ENCODE results near the gene GSTA2. TPM values are rescaled to one million over a fixed set of nuclear protein-coding genes. Genes with fewer than 3 reads are reported as not detected.
"Not testable (repeated sequence)": the region's sequence is repeated elsewhere in the genome, so short reads cannot be mapped to it uniquely, and the experiment has no call there.

Gene GSTA2
- total RNA-seq, 2 experiments from 2014 or later: not detected

DNA sequence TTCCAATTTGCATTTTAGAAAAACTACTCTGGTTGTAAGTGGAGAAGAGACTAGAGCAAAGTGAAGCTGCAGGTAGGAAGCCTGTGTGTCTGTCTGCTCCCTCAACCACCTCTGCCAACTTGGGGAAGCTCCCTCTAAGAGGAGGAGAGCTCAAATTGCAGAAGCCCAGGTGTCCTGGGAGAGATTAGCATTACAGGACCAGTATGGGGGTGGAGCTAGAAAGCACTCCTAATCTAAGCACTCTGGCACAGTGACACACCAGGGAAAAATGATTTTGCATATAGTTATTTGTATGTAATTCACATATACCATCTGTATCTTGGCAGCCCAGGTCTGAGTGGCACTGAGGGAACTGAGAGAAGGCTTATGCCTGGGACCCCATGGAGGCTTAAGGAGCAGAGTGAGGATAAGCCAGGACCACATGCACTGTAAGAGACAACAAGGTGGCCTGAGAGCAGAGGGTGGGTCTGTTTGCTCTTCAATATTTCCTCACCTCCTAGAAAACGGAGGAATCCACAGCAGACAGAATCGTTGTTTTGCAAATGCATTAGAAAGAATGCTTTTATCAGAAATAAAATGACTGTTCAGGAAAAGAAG is 13.6 kb downstream of the GSTA2 start:
- no peak for ATAC-seq
- DNase-seq: no peak
- no peaks in the 10 kb centered on the region for H3K36me3 Mint-ChIP-seq
- CTCF ChIA-PET: no interaction called here
- H3K4me1 Mint-ChIP-seq: no peaks in the 10 kb centered on the region
- no peak overlapping the region for H3K27ac Mint-ChIP-seq
- H3K4me3 Mint-ChIP-seq: no peak overlapping the region
- H3K9me3 Mint-ChIP-seq (ENCODE audit: low read depth): peaks cover 2% of the 10 kb centered on the region
- H3K27me3 Mint-ChIP-seq: peaks cover 7% of the 10 kb centered on the region

GRCh38 chr6:52747301-52747700 is 16.0 kb downstream of the GSTA2 start:
- DNase-seq; CTCF ChIA-PET; H3K27ac Mint-ChIP-seq; H3K36me3 Mint-ChIP-seq; H3K9me3 Mint-ChIP-seq (ENCODE audit: low read depth); ATAC-seq; H3K4me1 Mint-ChIP-seq; H3K4me3 Mint-ChIP-seq: not testable (repeated sequence)
- peaks cover 18% of the 10 kb centered on the region for H3K27me3 Mint-ChIP-seq

DNA sequence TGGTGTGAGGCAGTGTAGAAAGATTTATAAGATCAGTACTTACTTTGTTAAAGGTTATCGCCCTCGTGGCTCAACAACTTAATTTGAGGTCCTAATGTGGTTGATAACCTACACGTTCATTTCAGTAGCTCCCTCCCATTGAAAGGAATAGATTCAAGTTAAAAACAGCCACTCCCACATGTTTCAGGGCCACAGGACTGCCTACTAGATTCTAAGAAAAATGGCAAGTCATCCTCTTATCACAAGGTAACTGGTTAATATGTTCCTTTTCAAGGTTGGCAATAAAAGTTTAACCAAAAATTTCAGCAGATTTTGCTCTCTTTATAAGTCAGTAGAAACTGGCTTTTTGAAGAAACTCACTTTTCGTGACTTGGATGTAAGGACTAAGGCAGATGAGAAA is 17.1 kb downstream of the GSTA2 start:
- Mint-ChIP-seq H3K9me3 (ENCODE audit: low read depth) (peaks cover 2% of the 10 kb centered on the region), H3K27me3 (peaks cover 23% of the 10 kb centered on the region), H3K36me3 (no peaks in the 10 kb centered on the region), H3K27ac (no peak overlapping the region), H3K4me3 (no peak overlapping the region), H3K4me1 (no peaks in the 10 kb centered on the region)
- DNase-seq: no peak
- no peak for ATAC-seq
- CTCF ChIA-PET: no interaction called here

DNA sequence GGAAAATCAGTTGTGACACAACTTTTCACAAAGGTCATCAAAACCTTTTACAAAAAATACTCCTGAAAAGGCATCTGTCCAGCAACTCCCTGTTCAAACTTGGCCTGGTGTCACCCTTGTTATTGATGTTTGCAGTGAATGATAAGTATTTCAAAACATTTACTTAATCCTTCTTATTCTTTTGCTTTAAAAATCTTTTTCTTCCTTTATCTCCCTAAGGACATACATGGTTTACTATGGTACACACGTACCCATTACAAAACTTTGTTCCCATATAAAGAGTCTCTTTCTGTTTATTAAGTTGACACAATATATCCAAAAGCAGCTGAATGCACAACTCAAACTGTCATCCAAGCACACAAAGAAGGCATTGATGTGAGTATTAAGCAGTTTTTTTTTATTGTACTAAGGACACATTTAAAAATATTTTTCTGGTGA is 17.5 kb downstream of the GSTA2 start:
- Mint-ChIP-seq H3K4me1 (no peaks in the 10 kb centered on the region), H3K9me3 (ENCODE audit: low read depth) (peaks cover under 1% of the 10 kb centered on the region), H3K36me3 (no peaks in the 10 kb centered on the region), H3K4me3 (no peak overlapping the region), H3K27me3 (peaks cover 20% of the 10 kb centered on the region), H3K27ac (no peak overlapping the region)
- ATAC-seq (no peak), DNase-seq (peak; percentile 0)
- CTCF ChIA-PET: no interaction called here

DNA sequence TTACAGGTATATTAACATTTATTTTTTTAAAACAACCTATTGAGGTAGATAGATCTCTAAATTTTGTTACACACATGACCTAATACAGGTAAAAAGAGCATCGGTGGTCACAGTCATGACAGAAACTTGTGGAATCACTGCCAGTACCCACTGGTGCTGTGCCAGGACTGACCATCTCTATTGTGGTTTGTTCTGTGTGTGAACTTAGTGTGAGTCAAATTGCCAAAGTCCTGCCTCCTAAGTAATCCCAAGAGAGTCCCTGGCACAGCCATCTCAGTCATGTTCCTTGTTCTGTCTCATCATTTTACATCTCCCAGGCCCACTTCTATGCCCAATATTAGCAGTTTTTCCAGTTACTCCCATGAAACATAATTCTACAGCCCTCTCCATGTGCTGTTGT is 21.4 kb downstream of the GSTA2 start:
- Mint-ChIP-seq H3K27ac (no peak overlapping the region), H3K36me3 (no peaks in the 10 kb centered on the region), H3K4me1 (no peaks in the 10 kb centered on the region), H3K9me3 (ENCODE audit: low read depth) (no peaks in the 10 kb centered on the region), H3K27me3 (peaks cover 20% of the 10 kb centered on the region), H3K4me3 (no peak overlapping the region)
- no peak for DNase-seq
- ATAC-seq: no peak
- CTCF ChIA-PET: no interaction called here

DNA sequence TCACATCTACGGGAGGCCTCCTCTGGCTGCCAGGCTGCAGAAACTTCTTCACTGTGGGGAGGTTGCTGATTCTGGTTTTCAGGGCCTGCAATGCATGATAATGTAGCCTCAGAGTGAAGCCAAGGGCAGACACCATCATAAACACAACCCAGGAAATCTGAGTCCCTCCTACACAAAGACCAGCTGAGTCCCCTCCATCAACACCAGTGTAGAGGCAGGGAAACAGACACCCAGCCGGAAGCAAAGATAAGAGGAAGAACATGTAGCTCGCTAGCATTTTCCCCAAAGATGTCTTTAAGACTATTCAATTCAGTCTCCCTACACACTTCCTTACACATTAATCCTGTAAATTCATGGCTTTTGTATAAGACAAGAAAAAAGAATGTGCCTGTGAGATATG is 23.6 kb downstream of the GSTA2 start:
- DNase-seq (no peak), ATAC-seq (no peak)
- Mint-ChIP-seq H3K36me3 (no peaks in the 10 kb centered on the region), H3K4me1 (no peaks in the 10 kb centered on the region), H3K4me3 (no peak overlapping the region), H3K9me3 (ENCODE audit: low read depth) (no peaks in the 10 kb centered on the region), H3K27ac (no peak overlapping the region), H3K27me3 (peaks cover 21% of the 10 kb centered on the region)
- CTCF ChIA-PET: no interaction called here

- H3K9me3 Mint-ChIP-seq (ENCODE audit: low read depth): no peaks in the 10 kb centered on the region
- H3K36me3 Mint-ChIP-seq: no peaks in the 10 kb centered on the region
- DNase-seq (no peak), ATAC-seq (no peak)
- CTCF ChIA-PET: no interaction called here
- H3K27ac Mint-ChIP-seq: no peak overlapping the region
- H3K4me1 Mint-ChIP-seq: no peaks in the 10 kb centered on the region
- H3K4me3 Mint-ChIP-seq: no peak overlapping the region
- H3K27me3 Mint-ChIP-seq: peaks cover 21% of the 10 kb centered on the region
Measured at GRCh38 chr6:52739134-52739533, 24.1 kb downstream of the GSTA2 start.

GRCh38 chr6:52736145-52736544 is 27.1 kb downstream of the GSTA2 start:
- CTCF ChIA-PET: no interaction called here
- H3K27ac Mint-ChIP-seq: no peak overlapping the region
- no peaks in the 10 kb centered on the region for H3K9me3 Mint-ChIP-seq (ENCODE audit: low read depth)
- no peak for ATAC-seq
- H3K4me3 Mint-ChIP-seq: no peak overlapping the region
- H3K4me1 Mint-ChIP-seq: no peaks in the 10 kb centered on the region
- H3K27me3 Mint-ChIP-seq: peaks cover 4% of the 10 kb centered on the region
- no peak for DNase-seq
- no peaks in the 10 kb centered on the region for H3K36me3 Mint-ChIP-seq

DNA sequence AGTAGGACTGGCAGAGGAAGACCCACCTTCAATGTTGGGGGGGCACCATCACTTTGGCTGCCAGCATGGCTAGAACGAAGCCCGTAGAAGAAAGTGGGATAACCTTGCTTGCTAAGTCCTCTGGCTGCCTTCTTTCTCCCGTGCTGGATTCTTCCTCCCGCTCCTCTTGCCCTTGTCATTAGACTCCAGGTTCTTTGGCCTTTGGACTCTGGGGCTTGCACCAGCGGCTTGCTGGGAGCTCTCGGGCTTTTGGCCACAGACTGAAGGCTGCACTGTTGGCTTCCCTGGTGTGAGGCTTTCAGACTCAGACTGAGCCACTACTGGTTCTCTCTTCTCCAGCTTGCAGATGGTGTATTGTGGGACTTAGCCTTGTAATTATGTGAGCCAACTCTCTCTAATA is 28.2 kb downstream of the GSTA2 start:
- H3K4me3 Mint-ChIP-seq: no peak overlapping the region
- H3K9me3 Mint-ChIP-seq (ENCODE audit: low read depth): no peaks in the 10 kb centered on the region
- H3K36me3 Mint-ChIP-seq: no peaks in the 10 kb centered on the region
- no peaks in the 10 kb centered on the region for H3K4me1 Mint-ChIP-seq
- ATAC-seq: no peak
- peaks cover 4% of the 10 kb centered on the region for H3K27me3 Mint-ChIP-seq
- H3K27ac Mint-ChIP-seq: no peak overlapping the region
- CTCF ChIA-PET: no interaction called here
- DNase-seq: no peak

GRCh38 chr6:52734072-52734471 is 29.2 kb downstream of the GSTA2 start:
- DNase-seq (no peak), ATAC-seq (no peak)
- no peaks in the 10 kb centered on the region for H3K36me3 Mint-ChIP-seq
- CTCF ChIA-PET: no interaction called here
- H3K27ac Mint-ChIP-seq: no peak overlapping the region
- H3K4me3 Mint-ChIP-seq: no peak overlapping the region
- no peaks in the 10 kb centered on the region for H3K9me3 Mint-ChIP-seq (ENCODE audit: low read depth)
- H3K27me3 Mint-ChIP-seq: peaks cover 4% of the 10 kb centered on the region
- H3K4me1 Mint-ChIP-seq: no peaks in the 10 kb centered on the region

DNA sequence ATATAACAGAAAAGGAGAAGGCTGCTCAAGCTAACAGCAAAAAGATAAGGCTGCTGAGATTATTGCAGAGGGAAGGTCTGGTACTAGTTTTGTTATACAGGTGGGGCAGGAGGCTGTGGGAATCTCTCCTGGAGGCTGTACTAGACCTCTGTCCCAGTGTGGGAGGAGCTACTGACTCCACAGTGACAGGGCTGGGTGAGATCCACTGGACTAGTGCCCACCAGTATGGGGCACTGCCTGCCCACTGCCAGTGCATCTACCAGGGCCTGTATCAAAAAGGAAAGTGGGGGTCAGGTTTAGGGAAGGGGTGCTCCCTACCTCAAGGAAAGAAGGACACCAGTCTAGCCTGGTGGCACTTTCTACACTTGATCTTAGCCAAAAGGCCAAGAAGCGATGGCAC is 30.1 kb downstream of the GSTA2 start:
- no peaks in the 10 kb centered on the region for H3K4me1 Mint-ChIP-seq
- no peaks in the 10 kb centered on the region for H3K9me3 Mint-ChIP-seq (ENCODE audit: low read depth)
- no peak overlapping the region for H3K27ac Mint-ChIP-seq
- H3K27me3 Mint-ChIP-seq: peaks cover 4% of the 10 kb centered on the region
- ATAC-seq (no peak), DNase-seq (no peak)
- CTCF ChIA-PET: interaction anchor here (1.1 kb wide), 1 partner anchor 10 kb away, joined by 4 read pairs; no protein-coding TSS in a partner anchor
- no peaks in the 10 kb centered on the region for H3K36me3 Mint-ChIP-seq
- H3K4me3 Mint-ChIP-seq: no peak overlapping the region

- H3K4me3 Mint-ChIP-seq: no peak overlapping the region
- H3K27ac Mint-ChIP-seq: no peak overlapping the region
- no peaks in the 10 kb centered on the region for H3K4me1 Mint-ChIP-seq
- H3K36me3 Mint-ChIP-seq: no peaks in the 10 kb centered on the region
- DNase-seq (no peak), ATAC-seq (no peak)
- H3K27me3 Mint-ChIP-seq: peaks cover 4% of the 10 kb centered on the region
- CTCF ChIA-PET: no interaction called here
- H3K9me3 Mint-ChIP-seq (ENCODE audit: low read depth): no peaks in the 10 kb centered on the region
Measured at GRCh38 chr6:52731719-52732118, 31.6 kb downstream of the GSTA2 start.

GRCh38 chr6:52729576-52729975 is 33.7 kb downstream of the GSTA2 start:
- no peak for DNase-seq
- H3K4me1 Mint-ChIP-seq: no peaks in the 10 kb centered on the region
- no peak overlapping the region for H3K4me3 Mint-ChIP-seq
- no peak overlapping the region for H3K27ac Mint-ChIP-seq
- no peaks in the 10 kb centered on the region for H3K9me3 Mint-ChIP-seq (ENCODE audit: low read depth)
- no peaks in the 10 kb centered on the region for H3K27me3 Mint-ChIP-seq
- no peaks in the 10 kb centered on the region for H3K36me3 Mint-ChIP-seq
- CTCF ChIA-PET: no interaction called here
- ATAC-seq: no peak

DNA sequence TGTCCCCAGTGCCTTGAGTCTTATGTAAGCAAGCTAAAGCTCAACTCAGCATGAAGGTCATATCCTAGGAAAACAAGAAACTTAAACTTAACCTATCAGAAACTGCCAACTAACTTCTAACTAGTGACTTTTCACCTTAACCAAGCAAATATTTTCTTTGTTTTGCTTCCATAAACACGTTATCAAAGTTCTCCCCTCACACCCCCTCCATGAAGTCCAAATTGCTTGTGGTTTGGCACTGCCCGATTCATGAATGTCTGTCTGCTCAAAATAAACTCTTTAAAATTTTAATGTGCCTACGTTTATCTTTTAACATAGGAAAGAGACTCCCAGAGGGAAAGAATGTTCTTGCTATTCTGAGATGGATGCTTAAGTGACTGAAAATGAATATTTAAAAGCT is 34.9 kb downstream of the GSTA2 start:
- ATAC-seq (no peak), DNase-seq (no peak)
- no peak overlapping the region for H3K27ac Mint-ChIP-seq
- no peak overlapping the region for H3K4me3 Mint-ChIP-seq
- CTCF ChIA-PET: no interaction called here
- no peaks in the 10 kb centered on the region for H3K9me3 Mint-ChIP-seq (ENCODE audit: low read depth)
- H3K36me3 Mint-ChIP-seq: no peaks in the 10 kb centered on the region
- no peaks in the 10 kb centered on the region for H3K27me3 Mint-ChIP-seq
- H3K4me1 Mint-ChIP-seq: no peaks in the 10 kb centered on the region

GRCh38 chr6:52727908-52728307 is 35.4 kb downstream of the GSTA2 start:
- H3K4me3 Mint-ChIP-seq: no peak overlapping the region
- no peak overlapping the region for H3K27ac Mint-ChIP-seq
- H3K27me3 Mint-ChIP-seq: no peaks in the 10 kb centered on the region
- CTCF ChIA-PET: no interaction called here
- no peaks in the 10 kb centered on the region for H3K9me3 Mint-ChIP-seq (ENCODE audit: low read depth)
- DNase-seq (no peak), ATAC-seq (no peak)
- H3K4me1 Mint-ChIP-seq: no peaks in the 10 kb centered on the region
- H3K36me3 Mint-ChIP-seq: no peaks in the 10 kb centered on the region

All from activated CD8-positive, alpha-beta memory T cell treated with anti-CD3 and anti-CD28 coated beads, Interleukin-2, amount 10 ng/mL, durations not matched to agents 7 days and 5 days (primary cell).